Adrenal gland (tissue), 12 donors: ENCODE results near the gene SRRM1. TPM values are rescaled to one million over a fixed set of nuclear protein-coding genes. Genes with fewer than 3 reads are reported as not detected.

Source experiments
- DNase-seq, 7 donors: peaks; one replicate each; pipeline ENCODE4 v3.0.0-alpha.2; 2019 to 2020
- H3K27ac ChIP-seq, 5 donors: fragments of 200-600 bp; sonication (generic) in 4 of 5; 1 replicate in 3 of 5; 2 replicates in 2 of 5; pipeline versions ENCODE4 v1.5.1 to v1.8.0; 2016 to 2020; ENCODE audit warnings: mild to moderate bottlenecking in 1 of 5
- H3K27me3 ChIP-seq: fragments of 200-600 bp; 2 replicates; pipeline ENCODE4 v1.8.0; 2021
- H3K36me3 ChIP-seq, 2 donors: fragments of 200-600 bp; replicated peaks in 1 of 2; 1 replicate in 1 of 2; 2 replicates in 1 of 2; pipeline versions ENCODE4 v1.5.1 to v1.8.0; 2018 to 2022
- H3K4me1 ChIP-seq, 2 donors: fragments of 200-600 bp; replicated peaks in 1 of 2; 1 replicate in 1 of 2; 2 replicates in 1 of 2; pipeline versions ENCODE4 v1.5.1 to v1.8.0; 2018 to 2021
- H3K4me3 ChIP-seq, 4 donors: fragments of 200-600 bp; sonication (generic) in 3 of 4; one replicate each; pipeline ENCODE4 v1.5.1; 2016 to 2018
- H3K9me3 ChIP-seq, 3 donors: fragments of 200-600 bp; sonication (generic) in 1 of 3; replicated peaks in 1 of 3; 1 replicate in 2 of 3; 2 replicates in 1 of 3; pipeline versions ENCODE4 v1.5.1 to v1.8.0; 2016 to 2021
- CTCF ChIP-seq, 6 experiments: fragments of 450-650 bp in 4 of 6; fragments of 200-600 bp in 2 of 6; sonication (generic) in 1 of 6; IDR thresholded peaks; 1 replicate in 5 of 6; 2 replicates in 1 of 6; pipeline versions ENCODE4 v1.5.1 to v1.8.0; 2016 to 2021; ENCODE audit warnings: antibody characterized with exemption in 6 of 6, mild to moderate bottlenecking in 2 of 6, moderate library complexity in 1 of 6
- POLR2A ChIP-seq, 2 donors: fragments of 450-650 bp; IDR thresholded peaks; one replicate each; pipeline ENCODE4 v1.6.1; 2017; ENCODE audit warnings: antibody characterized with exemption in 2 of 2, mild to moderate bottlenecking in 2 of 2, moderate library complexity in 1 of 2
- WGBS, 4 donors: extraction: QIAGEN DNeasy Blood & Tissue Kit in 2 of 4; methylation state at CpG; one replicate each; pipeline versions ENCODE4 v1.1.5 to v1.1.7; 2013 to 2017; 5-methylcytosine and 5-hydroxymethylcytosine counted together
- intact Hi-C, 2 donors: fragments of 100-400 bp; cut with DNase I; formaldehyde crosslinking; loops; one replicate each; pipeline versions ENCODE4 v1.14.1 to v1.15.0; 2022 to 2023
- polyA plus RNA-seq, 3 donors: library from polyadenylated mRNA; stranded (reverse); fragments of 200-250 nt in 2 of 3; fragments of 350-450 nt in 1 of 3; fragmentation: Illumina TruSeq in 1 of 3; extraction: RNeasy Lipid Tissue Mini Kit (QIAGEN cat#74804) in 1 of 3; gene quantifications; one replicate each; pipeline ENCODE4 v1.2.3, GENCODE V29; 2013 to 2014
- total RNA-seq, 9 donors: library from RNA; depleted of rRNA in 4 of 9; stranded (reverse); fragments of >200 nt in 4 of 9; fragments of 120-200 nt in 1 of 9; fragmentation: NEBNext Ultra II Directional in 1 of 9; extraction: Animal tissue kit (Norgen Biotek cat#: 25700) in 1 of 9; gene quantifications; one replicate each; pipeline versions ENCODE4 v1.1.0 to v1.2.4, GENCODE V29; 2013 to 2023
- donor health status: healthy with polysubstance abuse.
- donor health status: Bipolar disorder and iron deficiency.
- donor health status: DM: yes; HTN: yes; CAD: no.
- donor health status: DM: no; HTN: no; CAD: no.
- donor health status: DM: no; HTN: no; CAD: no.
- donor health status: DM: yes; HTN: yes; CAD: no.

Gene SRRM1
- total and polyA plus RNA-seq, 12 donors = 30.0 to 121 (median 80.3) TPM

- TF ChIP-seq CTCF (IDR thresholded peaks at IDR 0.05) (no peak), POLR2A (IDR thresholded peaks at IDR 0.05) (no peak)
- Histone ChIP-seq H3K27ac (no peak overlapping the region), H3K4me3 (no peak overlapping the region), H3K4me1 (no peaks in the 10 kb centered on the region), H3K36me3 (no peaks in the 10 kb centered on the region), H3K9me3 (no peaks in the 10 kb centered on the region), H3K27me3 (peaks cover 15% of the 10 kb centered on the region)
- 68 to 74% (median 71%) methylated on average over 9 of the region's 9 CpGs for whole genome bisulfite sequencing, 4 donors
- intact Hi-C loops = no loop called here
- DNase-seq = no peak
Measured at GRCh38 chr1:24596401-24596880, 46.7 kb upstream of the SRRM1 start.

DNA sequence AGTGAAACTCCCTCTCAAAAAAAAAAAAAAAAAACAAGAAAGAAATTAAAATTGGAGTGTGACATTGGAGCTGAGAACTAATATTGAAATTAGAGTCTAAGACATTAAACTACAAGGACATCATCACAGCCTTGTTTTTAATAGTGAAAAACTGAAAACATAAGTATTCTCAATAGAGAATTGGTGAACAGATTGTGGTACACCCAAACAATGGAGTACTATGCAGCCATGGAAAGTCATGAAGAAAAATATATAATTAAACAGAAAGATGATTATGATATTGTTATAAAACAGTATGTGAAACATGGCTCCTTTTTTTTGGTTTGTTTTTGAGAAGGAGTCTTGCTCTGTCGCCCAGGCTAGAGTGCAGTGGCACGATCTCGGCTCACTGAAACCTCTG lies 43.8 kb upstream of the SRRM1 start:
- H3K36me3 ChIP-seq = no peaks in the 10 kb centered on the region
- no peaks in the 10 kb centered on the region for H3K9me3 ChIP-seq
- H3K4me3 ChIP-seq = no peak overlapping the region
- DNase-seq = no peak
- peaks cover 15% of the 10 kb centered on the region for H3K27me3 ChIP-seq
- intact Hi-C loops = no loop called here
- TF ChIP-seq POLR2A (IDR thresholded peaks at IDR 0.05) (no peak), CTCF (IDR thresholded peaks at IDR 0.05) (no peak)
- WGBS, 4 donors = 79 to 84% (median 82%) methylated on average over 3 of the region's 3 CpGs
- no peak overlapping the region for H3K27ac ChIP-seq
- H3K4me1 ChIP-seq = no peaks in the 10 kb centered on the region

- no peak for DNase-seq
- no peak overlapping the region for H3K4me3 ChIP-seq
- no peak overlapping the region for H3K27ac ChIP-seq
- H3K4me1 ChIP-seq = no peaks in the 10 kb centered on the region
- intact Hi-C loops = no loop called here
- no peaks in the 10 kb centered on the region for H3K36me3 ChIP-seq
- 60 to 71% (median 64%) methylated on average over 4 to 5 of the region's 5 CpGs for WGBS, 4 donors
- peaks cover 9% of the 10 kb centered on the region for H3K27me3 ChIP-seq
- H3K9me3 ChIP-seq = no peaks in the 10 kb centered on the region
- TF ChIP-seq CTCF (IDR thresholded peaks at IDR 0.05) (no peak), POLR2A (IDR thresholded peaks at IDR 0.05) (no peak)
Measured at GRCh38 chr1:24600551-24600950, 42.6 kb upstream of the SRRM1 start.

DNA sequence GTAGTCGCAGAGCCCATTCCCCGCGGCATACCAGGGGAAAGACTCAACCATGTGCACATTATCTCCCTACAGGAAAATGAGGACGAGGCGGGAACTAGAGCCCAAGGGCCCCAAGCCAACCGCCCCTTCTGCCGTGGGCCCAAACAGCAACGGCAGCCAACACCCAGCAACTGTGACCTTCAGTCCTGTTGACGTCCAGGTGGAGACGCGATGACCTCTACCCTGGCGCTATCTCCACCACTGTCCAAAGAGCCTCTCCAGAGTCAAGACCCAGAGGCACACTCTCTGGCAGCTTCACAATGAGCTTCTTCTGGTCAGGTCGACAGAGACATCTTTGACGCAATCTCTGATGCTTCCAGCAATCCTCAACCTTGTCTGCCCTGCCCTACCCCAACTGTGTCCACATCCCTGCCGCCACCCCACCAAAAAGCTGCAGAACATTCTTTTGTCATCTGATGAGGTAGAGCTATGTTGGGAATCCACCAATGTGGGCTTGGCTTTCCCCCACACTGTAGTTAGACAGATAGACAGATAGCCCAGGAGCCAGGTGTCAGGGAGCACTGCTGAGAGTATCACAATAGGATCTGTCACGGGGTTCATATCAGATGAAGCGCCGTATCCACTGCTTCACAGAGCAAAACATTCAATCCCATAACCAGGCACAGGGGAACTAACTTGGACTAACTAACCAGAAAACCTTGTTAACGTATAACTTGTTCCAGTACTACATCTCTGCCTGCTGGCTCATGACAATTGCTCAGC lies 37.4 kb upstream of the SRRM1 start:
- intact Hi-C loops = no loop called here
- Histone ChIP-seq H3K4me1 (no peaks in the 10 kb centered on the region), H3K27me3 (peaks cover 4% of the 10 kb centered on the region), H3K9me3 (no peaks in the 10 kb centered on the region), H3K36me3 (no peaks in the 10 kb centered on the region), H3K4me3 (no peak overlapping the region), H3K27ac (no peak overlapping the region)
- TF ChIP-seq CTCF (IDR thresholded peaks at IDR 0.05) (no peak), POLR2A (IDR thresholded peaks at IDR 0.05) (no peak)
- WGBS, 4 donors = 82 to 85% (median 83%) methylated on average over 15 to 19 of the region's 19 CpGs
- DNase-seq = no peak
